Measurements from ENCODE around the gene ANKRD44.

ANKRD44 gene

DNA sequence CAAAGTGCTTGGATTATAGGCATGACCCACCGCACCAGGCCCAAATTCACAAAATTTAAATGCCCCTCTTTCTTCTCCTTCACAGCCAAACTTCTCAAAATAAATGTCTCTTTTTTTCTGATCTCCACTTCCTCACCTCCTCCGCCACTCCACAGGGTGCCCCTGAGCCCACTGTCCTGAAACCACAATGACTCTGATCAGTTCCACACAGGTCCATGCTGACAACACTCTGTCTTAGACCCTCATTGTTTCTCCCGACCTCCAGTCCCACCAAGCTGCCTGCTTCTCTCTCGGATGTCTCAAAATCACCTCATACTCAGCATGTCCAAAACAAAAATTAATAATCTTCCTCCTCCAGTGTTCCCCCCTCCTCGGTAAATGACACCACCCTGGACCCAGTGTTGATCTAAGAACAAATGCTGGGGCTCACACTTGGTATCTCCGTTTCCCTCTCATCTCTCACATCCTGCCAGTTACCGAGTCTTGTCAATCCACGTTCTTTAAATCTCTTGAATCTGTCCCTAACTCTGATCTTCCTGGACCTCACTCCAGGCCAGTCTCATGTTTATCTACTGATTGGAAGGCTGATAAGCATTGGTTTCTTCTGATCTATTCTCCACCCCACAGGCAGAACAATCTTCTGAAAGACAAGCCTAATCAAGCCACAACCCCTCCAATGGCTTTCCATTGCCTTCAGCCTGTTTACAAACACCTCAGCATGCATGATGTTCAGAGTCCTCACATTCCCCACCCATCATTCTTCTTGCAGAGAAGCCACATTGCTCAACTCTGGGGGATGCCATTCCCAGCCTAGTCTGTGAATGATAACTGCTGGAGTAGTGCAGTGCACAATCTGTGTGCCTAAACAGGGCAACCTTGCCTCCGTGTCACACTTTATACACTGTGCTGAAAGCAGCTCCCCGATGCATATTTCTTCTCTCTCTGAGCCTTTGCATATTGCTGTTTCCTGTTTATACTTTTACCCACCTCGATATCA, 12.4 kb upstream of the ANKRD44 start:
- in situ Hi-C loops (cut with MboI; ENCODE audit: low sequenced_read_pairs), result no loop called here

DNA sequence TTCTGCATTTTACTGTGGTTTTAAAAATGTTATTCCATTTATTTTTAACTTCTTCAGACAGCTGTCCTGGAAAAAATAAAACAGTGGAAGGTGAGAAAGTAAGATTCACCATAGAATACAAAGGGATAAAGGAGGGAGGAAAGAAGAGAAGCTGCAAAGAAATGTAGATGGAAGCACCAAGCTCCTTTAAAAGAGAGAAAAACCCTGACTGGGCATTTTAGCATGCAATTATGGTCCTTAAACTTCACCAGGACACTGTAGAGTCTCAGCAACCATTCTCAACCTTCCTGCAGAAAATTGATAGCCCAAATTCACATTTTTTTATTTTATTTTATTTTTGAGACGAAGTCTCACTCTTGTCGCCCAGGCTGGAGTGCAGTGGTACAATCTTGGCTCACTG, 11.6 kb upstream of the ANKRD44 start:
- in situ Hi-C loops (cut with MboI; ENCODE audit: low sequenced_read_pairs), result no loop called here

DNA sequence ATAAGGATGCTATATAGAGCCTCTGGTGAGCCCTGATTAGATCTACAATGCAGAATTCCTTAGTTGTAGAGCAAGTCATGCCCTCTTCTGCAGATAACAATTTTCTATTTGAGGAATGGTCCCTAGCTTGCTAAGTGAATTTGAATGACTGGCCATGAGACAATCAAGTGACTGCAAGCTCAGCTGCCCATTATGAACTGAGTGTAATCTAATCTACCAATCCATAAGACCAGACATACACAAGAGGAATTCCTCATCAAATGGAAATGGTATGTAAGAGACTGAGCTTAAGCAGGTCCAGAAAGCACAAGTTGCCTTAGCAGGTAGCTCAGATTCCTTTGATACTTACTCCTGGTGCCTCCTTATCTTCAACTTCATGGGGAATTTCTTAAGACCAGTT, 4.8 kb upstream of the ANKRD44 start:
- in situ Hi-C loops (cut with MboI; ENCODE audit: low sequenced_read_pairs), result no loop called here

DNA sequence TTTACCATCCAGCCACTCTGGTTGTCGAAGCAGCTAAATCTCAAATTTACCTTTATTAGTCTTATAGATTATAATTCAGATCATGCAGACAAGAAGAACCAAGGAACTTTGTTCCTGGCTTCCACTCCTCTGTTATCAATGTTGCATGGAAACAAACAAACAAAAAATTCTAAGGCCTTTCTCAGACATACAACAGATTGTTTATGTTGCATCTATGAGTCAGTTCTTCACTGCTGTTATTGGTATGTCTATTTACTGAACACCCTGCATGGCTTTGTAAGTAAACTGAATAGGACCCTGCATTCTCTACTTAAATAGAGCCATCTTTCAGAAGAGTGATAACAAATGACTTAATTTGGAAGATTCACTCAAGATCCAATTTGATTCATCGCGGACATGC, 1.6 kb upstream of the ANKRD44 start:
- in situ Hi-C loops (cut with MboI; ENCODE audit: low sequenced_read_pairs), result no loop called here

DNA sequence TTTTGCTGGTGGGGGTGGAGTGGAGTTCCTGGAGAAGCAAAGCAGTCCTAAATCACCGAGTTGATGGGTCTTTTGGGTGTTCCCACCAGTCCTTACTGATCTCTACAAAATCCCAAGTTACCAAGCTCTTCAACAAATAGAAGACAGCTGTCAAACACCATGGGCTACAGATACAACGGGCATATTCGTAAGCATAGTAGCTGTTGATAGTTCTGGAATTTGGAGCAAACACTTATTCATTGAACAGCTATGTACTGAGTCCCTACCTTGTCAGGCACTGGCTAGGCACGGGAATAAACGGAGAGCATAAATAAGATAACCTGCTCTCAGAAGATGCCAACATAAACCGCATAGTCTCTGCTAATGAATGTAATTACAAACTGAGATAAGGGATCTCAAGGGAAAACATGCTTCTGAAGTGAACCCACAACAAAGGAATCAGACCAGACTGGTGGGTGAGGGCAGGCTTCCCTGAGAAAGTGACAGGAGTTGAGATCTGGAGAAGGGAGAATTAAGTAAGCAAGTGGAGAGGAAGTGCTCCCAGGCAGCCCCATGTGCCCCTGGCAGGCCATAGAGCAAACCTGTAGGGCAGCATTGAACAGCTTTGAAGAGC, 947 bp upstream of the ANKRD44 start:
- in situ Hi-C loops (cut with MboI; ENCODE audit: low sequenced_read_pairs), result no loop called here

DNA sequence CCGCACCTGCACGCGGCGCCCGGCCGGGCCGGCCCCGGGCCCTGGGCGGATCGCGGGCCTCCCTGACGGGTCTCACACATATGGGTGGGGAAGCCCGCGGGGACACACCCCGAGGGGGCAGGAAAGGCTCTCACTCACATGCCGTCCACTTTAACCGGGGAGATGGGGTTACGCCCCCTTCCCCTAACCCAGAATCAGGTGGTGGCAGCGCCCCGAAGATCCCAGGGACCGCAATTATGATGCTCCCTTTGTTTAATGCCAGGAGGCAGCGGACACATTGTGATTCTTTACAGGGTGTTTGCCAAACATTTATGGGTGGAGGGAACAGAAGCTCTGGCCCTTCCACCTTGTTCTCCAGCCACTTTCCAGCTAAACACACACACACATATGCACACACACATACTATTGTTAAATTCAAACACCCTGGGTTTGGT, 424 bp upstream of the ANKRD44 start:
- in situ Hi-C loops (cut with MboI; ENCODE audit: low sequenced_read_pairs), result no loop called here

DNA sequence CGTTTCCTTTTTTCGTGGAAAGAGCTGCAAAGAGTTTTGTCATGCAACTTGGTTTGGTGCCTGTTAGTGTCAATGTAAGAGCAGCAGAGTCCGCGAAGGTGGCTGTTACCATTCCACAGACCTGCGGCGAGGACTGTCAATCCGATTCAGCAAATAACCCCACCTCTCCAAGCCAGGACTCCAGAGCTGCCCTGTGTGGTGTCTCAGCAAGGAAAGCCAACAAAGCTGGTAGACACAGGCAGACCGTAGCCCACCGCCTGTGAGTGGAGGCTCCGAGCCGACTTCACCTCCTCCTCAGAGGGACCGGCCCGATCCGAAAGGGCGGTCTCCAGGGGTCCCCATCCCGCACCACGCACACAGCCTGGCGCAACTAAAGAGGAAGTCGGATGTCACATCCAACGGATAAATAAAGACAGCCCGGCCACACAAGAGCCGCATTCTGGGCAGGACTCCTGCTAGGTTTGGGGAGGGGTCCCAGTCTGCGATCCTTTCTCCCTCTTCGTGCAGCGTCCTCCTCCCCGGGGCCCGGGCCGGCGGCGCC, 819 bp downstream of the ANKRD44 start:
- in situ Hi-C loops (cut with MboI; ENCODE audit: low sequenced_read_pairs), result loop anchor here (10.0 kb wide), 1 partner anchor 105 kb away; no protein-coding TSS in a partner anchor

DNA sequence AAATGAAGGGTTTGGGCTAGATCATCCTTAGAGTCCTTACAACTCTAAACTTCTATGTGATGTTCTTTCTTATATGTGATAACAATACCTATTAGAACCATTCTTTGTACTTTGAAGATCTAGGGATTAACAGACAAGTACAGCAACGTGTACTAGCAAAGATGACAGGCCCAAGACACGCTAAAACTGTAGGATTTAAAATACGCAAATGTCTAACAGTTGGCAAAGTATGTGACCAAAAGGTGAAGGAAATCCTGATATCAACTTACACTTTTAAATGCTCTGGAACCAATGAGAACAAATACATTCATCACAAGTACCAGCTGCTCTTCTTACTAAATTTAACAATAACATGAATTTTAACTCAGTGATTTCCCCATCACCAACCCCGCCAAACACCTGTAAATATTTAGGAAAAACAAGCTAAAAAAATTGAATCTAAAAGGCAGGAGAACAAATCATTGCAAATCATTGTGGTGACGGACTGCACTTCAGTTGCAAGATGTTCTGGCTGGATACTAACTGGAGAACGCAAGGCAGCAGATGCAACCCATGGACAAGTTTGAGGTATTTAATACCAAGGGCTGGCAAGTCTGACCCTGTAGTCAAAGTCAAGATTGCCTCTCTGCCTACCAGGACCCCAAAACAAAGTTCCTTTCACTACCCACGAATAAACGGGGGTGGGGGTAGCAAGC, 1.4 kb downstream of the ANKRD44 start:
- in situ Hi-C loops (cut with MboI; ENCODE audit: low sequenced_read_pairs), result loop anchor here (10.0 kb wide), 1 partner anchor 104 kb away; no protein-coding TSS in a partner anchor

DNA sequence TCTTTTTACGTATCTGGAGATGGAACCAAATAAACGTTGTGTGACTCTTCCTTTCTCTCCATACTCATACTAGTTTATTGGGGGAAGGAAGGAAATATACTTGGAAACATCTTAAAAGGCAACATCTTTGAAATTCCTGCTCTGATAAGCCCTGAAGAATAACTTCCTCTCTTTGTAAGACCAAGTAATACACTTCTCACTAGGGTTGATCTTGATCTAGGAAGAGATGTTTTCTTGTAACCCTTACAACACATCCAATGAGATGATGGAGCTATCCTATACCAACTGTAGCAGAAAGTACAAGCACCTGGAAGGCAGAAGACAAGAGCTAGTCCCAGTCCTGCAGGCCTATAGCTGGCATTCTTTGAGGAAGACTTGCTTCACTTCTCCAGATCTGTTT, 2.0 kb downstream of the ANKRD44 start:
- in situ Hi-C loops (cut with MboI; ENCODE audit: low sequenced_read_pairs), result loop anchor here (10.0 kb wide), 1 partner anchor 104 kb away; no protein-coding TSS in a partner anchor

DNA sequence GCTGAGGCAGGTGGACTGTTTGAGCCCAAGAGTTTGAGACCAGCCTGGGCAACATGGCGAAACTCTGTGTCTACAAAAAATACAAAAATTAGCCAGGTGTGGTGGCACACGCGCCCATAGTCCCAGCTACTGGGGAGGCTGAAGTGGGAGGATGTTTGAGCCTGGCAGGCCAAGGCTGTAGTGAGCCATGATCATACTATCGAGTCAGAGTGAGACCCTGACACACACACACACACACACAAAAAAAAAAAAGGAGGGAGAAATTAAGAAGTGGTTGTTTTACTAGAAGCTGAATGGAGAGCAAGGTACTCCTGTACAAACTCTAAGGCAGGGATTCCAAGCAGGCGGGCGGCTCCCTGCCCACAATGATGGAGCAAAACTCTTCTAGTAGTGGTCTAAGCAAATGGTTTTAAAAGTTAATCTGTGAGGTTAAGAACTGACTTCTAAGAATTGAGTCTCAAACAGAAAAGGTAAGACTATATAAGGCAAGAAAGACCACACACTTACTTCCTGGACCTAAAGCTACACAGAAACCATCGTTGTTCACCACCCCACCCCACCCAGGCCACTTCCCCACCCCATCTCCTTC, 2.6 kb downstream of the ANKRD44 start:
- in situ Hi-C loops (cut with MboI; ENCODE audit: low sequenced_read_pairs), result loop anchor here (10.0 kb wide), 1 partner anchor 103 kb away; no protein-coding TSS in a partner anchor

DNA sequence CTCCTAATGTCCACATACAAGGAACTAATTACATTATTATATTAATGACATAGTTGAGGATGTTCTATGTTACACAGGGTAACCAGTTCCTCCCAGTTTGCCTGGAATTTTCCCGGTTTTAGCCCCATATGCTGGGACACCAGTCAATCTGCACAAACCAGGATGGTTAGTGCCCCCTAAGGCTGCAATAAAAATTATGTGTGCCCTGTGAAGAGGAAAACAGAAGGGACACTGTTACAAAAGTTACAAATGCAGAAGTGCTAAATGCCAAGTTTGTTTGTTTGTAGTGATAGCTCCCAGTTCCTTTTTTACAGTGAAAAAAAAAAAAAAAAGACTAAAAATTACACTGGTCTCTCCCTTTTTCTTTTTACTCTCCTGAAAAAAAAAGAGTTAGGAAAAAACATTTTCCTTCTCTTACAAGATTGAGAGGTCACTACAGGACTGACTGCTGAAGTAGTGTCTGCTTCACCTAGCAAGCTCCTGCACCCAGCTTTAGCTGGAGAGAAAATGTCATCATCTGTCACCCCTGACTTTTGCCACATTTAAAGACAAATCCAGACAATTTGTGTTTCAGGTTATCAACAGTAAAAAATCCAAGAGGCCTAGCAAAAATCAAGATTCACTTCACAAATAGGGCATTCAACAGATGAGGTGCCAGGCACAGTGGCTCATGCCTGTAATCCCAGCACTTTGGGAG, 3.2 kb downstream of the ANKRD44 start:
- in situ Hi-C loops (cut with MboI; ENCODE audit: low sequenced_read_pairs), result loop anchor here (10.0 kb wide), 1 partner anchor 103 kb away; no protein-coding TSS in a partner anchor

DNA sequence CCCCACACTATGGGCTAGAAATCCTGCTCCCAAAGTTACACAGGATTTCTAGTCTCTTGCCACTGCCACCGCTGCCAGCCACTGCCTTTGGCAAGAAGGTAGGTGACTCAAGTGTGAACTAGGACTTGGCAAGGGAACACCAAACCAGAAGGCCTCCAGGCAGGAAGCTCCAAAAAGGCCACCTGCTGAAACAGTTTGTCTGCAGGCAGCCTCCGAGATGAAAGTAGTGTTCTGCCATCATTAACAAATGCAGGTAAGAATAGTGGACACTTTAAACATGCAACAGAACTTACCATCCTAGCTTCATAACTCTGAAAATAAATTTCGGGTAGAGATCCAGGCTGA, 3.9 kb downstream of the ANKRD44 start:
- in situ Hi-C loops (cut with MboI; ENCODE audit: low sequenced_read_pairs), result loop anchor here (10.0 kb wide), 1 partner anchor 102 kb away; no protein-coding TSS in a partner anchor

DNA sequence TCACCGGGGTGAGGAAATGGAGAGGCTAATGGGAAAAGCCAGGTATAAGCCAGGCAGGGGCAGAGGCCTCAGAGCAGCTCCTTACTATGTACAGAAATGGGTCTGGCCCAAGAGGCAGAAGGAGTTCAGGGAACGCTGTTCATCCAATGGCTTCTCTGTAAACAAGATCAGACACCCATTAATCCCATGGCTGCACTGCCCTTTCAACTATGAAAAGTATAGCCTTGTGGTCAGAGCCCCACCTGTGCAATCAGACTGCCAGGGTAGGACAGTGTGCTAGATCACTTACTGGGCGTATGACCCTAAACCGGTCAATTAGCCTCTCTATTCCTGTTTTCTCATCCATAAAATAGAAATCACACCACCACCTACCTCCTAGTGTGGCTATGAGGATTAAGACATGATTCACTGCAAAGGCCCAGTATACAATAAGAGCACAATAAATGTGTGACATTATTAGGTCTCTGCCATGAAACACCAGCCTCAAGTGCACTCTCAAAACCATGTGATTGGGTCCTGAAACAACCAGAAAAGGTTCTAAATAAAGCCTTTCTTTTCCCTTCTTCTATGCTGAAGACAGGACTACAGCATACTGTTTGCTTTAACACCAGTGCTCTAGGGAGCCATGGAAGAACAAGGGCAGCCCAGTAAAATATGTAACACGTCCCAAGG, 4.4 kb downstream of the ANKRD44 start:
- in situ Hi-C loops (cut with MboI; ENCODE audit: low sequenced_read_pairs), result loop anchor here (10.0 kb wide), 1 partner anchor 101 kb away; no protein-coding TSS in a partner anchor

DNA sequence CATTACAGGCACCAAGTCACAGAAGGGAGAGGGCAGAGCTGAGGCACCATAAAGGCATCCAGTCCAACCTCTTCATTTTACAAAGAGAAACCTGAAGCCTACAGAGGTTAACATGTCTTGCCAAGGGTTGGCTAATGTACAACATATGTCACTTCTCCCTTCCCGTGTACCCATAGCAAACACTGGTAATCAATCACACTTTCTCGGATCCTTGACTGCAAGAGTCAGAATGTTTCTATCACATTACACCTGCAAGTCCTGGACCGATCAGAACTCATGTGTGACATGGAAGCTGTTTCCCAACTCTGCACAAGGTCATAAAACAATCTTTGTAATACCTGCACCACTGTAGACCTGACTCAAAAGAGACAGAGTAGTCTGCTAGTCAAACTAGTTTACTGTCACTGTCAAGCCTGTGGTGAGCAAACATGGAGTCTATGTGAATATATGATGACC, 6.0 kb downstream of the ANKRD44 start:
- in situ Hi-C loops (cut with MboI; ENCODE audit: low sequenced_read_pairs), result loop anchor here (10.0 kb wide), 1 partner anchor 100 kb away; no protein-coding TSS in a partner anchor

DNA sequence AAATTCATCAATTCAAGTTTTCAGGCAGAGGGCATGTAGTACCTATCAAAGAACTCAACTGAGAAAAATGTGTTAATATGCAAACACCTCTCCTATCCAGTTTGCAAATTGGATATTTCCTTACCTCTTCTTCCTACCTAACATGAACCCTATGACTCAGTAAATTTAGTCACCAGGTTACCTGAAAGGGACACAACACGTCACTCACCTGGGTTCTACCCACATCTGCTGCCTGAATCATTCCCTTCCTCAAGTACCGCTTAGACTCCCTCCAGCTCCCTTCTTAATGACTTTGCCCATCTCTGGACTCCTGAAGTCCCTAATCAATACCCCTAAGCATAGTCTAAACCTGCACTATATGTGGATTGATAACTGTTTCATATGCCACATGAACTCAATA, 10.4 kb downstream of the ANKRD44 start:
- in situ Hi-C loops (cut with MboI; ENCODE audit: low sequenced_read_pairs), result loop anchor here (10.0 kb wide), 1 partner anchor 95 kb away; no protein-coding TSS in a partner anchor

DNA sequence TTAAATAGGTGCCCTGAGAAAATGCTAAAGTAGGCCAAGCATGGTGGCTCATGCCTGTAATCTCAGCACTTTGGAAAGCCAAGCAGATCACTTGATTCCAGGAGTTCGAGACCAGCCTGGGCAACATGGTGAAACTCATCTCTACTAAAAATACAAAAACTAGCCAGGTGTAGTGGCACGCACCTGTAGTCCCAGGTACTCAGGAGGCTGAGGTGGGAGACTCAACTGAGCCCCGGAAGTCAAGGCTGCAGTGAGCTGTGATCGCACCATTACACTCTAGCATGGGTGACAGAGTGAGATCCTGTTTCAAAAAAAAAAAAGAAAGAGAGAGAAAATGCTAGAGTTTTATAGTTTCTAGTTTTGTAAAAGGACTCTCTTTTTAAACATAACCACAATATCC, 12.0 kb downstream of the ANKRD44 start:
- in situ Hi-C loops (cut with MboI; ENCODE audit: low sequenced_read_pairs), result no loop called here

DNA sequence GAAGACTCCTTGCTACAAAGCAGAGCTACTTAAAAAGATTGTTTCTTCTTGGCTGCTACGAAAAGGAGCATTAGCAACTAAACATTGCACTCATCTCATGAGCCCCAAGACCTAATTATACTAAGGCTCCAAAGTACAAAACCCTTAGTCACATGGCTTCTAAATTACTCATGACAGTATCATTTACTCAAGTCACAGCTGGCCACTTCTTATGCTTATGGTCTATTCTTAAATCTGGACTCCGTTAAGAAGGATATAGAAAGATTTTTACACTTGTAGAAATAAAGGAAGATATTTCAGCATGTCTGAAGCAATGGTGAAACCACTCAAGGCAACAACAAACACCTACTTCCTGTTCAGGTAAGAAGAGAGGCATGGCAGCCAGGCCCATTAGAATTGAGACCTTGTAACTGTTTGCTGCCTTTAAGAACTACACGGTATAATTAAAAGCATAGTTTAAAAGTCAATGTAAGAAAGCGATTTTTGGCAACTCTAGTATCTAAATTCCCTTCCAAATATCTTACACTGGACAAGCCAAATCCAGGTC, 12.7 kb downstream of the ANKRD44 start:
- in situ Hi-C loops (cut with MboI; ENCODE audit: low sequenced_read_pairs), result no loop called here

DNA sequence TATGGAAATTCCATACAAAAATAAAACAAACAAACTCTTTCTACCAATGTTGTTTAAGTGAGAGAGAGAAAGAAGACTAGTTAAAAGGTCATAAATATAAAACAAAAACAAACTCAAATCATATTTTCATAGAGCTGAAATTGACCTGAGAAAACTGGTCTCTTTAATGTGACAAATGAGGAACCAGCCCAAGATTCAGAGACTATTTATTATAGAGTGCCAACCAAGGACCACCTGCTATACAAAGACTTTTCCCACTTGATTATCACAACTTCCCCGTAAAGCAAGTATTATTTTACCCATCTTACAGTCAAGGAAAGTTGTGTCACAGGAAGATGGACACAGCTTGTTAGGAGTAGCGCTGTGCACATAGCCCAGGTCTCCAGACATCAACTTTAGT, 13.3 kb downstream of the ANKRD44 start:
- in situ Hi-C loops (cut with MboI; ENCODE audit: low sequenced_read_pairs), result no loop called here

DNA sequence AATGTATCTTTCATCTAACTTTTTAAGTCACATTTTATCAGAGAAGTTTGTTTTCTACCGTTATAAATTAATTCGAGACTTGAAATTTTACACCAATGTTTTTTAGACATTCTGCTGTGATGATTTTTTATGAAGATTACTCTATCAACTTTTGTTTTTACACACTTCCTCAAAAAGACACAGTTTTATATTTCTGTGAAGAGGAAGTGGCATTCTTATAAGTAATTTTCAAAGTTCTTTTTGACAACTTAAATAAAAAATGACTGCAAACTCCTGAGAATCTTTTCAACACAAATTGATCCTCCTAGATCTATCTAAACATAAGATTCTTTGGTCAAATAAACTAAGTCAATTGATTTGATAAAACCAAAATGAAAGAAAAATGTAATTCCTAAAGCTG, 13.7 kb downstream of the ANKRD44 start:
- in situ Hi-C loops (cut with MboI; ENCODE audit: low sequenced_read_pairs), result no loop called here

All from HL-60/S4 treated with phorbol 12-myristate 13-acetate at 8.2 ng/mL for 4 days and 3 days (cell line).